Measurements from ENCODE around the gene SECISBP2. TPM values are rescaled to one million over a fixed set of nuclear protein-coding genes. Genes with fewer than 3 reads are reported as not detected.

The SECISBP2 gene
- total RNA-seq, 1 donor from 2014 or later = 32.3 TPM

DNA sequence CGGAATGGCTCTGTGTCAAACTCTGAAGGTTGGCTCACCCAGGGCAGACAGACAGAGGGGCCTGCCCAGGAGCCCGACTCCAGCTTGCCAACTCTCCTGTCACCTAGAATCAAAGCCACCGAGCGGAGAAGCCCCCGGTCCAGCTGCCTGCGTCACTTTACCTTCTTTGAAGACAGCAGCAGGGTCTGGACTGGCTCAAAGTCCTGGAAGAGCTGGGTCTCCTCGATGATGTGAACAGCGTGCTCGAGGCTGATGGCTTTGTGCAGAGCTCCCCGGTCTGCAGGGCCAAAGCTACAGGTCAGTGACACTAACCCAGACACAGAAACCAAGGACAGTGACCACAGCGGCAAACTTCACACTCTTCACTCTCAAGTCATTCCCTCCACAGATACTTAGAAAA is 67.9 kb downstream of the SECISBP2 start:
- H3K4me3 ChIP-seq (ENCODE audit: low read depth, low read length) = no peak overlapping the region
- DNase-seq (ENCODE audit: low read depth) = no peak
- TF ChIP-seq, protein P1, sequence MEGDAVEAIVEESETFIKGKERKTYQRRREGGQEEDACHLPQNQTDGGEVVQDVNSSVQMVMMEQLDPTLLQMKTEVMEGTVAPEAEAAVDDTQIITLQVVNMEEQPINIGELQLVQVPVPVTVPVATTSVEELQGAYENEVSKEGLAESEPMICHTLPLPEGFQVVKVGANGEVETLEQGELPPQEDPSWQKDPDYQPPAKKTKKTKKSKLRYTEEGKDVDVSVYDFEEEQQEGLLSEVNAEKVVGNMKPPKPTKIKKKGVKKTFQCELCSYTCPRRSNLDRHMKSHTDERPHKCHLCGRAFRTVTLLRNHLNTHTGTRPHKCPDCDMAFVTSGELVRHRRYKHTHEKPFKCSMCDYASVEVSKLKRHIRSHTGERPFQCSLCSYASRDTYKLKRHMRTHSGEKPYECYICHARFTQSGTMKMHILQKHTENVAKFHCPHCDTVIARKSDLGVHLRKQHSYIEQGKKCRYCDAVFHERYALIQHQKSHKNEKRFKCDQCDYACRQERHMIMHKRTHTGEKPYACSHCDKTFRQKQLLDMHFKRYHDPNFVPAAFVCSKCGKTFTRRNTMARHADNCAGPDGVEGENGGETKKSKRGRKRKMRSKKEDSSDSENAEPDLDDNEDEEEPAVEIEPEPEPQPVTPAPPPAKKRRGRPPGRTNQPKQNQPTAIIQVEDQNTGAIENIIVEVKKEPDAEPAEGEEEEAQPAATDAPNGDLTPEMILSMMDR (conservative IDR thresholded peaks at IDR 0.05; ENCODE audit: low read depth, low read length) = no peak

DNA sequence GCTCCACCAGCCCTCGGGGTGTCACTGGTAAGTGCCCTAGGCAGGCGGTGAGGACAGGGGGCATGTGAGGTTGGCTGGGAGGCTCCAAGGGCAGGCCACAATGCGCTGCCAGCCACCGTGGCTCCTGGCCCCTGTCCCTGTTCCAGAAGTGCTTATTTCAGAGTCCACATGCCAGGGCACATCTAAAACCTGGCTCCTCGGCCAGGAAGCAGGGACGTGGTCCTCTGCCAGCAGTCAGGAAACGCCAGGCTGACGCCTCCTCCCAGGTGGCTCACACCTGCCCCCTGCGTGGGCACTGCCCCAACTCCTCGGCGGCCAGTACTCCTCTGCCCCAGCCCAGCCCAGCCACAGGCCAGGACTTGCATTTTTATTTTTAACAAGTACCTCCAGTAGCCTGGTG is 68.5 kb downstream of the SECISBP2 start:
- no peak for DNase-seq (ENCODE audit: low read depth)
- TF ChIP-seq, protein P1 (conservative IDR thresholded peaks at IDR 0.05; ENCODE audit: low read depth, low read length) = no peak
- H3K4me3 ChIP-seq (ENCODE audit: low read depth, low read length) = no peak overlapping the region

DNA sequence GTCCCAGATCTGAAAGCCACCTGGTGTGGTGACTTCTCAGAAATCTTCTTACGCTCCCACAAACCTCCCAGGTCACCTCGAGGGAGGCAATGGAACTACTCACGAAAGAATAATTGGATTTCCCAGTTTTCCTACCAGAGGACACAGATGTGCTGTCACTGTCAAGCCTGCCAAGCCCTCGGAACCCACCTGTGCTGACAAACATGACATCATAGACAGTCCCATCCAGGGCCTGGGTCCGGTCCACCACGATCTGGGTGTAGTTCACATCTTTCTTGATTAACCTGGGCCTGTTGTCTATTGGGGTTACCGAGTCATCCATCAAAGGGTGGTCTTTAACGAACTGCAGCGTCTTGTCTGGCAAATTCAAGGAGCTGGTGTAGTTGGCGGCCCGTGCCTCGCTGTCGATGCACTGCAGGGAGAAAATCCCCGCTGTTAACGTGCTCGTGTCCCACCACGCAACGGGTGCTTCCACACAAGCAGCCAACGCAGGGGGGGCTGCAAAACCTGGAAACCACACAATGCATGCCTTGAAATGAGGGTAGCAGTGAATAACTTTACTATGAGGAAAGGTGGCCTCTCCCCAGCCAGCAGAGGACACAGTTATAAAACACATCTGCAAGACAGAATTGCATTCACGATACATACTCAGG is 69.0 kb downstream of the SECISBP2 start:
- DNase-seq (ENCODE audit: low read depth) = no peak
- TF ChIP-seq, protein P1 (conservative IDR thresholded peaks at IDR 0.05; ENCODE audit: low read depth, low read length) = no peak
- H3K4me3 ChIP-seq (ENCODE audit: low read depth, low read length) = no peak overlapping the region

DNA sequence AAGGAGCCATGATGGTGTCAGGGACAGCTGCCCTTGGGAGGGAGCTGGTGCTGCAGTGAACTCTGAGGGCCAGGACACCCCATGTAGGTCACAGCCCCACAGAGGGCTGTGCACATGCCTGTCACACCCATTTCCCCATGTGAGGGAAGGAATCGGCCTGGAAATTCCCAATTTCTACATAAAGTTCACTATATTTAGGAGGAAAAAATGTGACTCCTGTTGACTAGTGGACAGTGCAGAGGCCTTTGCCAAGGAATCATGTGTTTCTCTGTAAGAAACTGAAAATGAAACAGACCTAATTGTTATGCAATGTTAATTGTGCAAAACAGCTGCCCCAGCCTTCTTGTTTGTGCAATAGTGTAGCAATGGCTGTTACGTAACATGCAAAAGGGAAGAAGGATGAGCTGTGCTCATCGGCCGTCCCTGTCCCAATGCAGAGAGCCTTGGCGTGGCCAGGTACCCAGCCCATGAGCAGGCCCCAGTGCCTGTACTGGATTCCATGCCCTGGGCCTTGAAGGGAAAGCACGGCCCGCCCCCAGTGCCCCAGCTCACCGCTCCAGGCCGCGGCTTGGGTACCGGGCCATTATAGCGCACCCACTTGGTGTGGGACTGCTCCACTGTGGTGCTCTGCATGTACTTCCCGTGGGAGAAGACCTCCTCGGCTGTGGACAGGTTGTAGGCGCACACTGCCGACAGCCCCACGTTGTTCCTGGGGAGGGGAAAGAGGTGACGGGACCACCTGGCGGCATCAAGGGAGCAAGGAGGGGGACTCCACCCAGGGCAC is 70.0 kb downstream of the SECISBP2 start:
- peak; percentile 74 for DNase-seq (ENCODE audit: low read depth)
- TF ChIP-seq, protein P1 (conservative IDR thresholded peaks at IDR 0.05; ENCODE audit: low read depth, low read length) = no peak
- no peak overlapping the region for H3K4me3 ChIP-seq (ENCODE audit: low read depth, low read length)

DNA sequence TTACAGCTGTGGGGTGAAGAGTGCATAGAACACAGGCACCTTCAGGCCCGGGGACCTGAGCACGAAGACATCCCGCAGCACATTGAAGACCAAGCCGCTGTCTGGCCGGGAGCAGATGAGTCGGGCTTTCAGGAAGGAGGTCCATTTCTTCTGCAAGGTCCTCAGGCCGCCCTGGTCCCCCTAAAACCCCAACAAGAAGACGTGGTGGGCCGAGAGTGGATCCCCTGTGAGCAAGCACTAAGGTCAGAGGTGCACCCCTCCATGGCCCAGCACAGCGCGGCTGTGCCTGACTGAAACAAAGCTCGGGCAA is 70.5 kb downstream of the SECISBP2 start:
- no peak overlapping the region for H3K4me3 ChIP-seq (ENCODE audit: low read depth, low read length)
- TF ChIP-seq, protein P1 (conservative IDR thresholded peaks at IDR 0.05; ENCODE audit: low read depth, low read length) = no peak
- no peak for DNase-seq (ENCODE audit: low read depth)

DNA sequence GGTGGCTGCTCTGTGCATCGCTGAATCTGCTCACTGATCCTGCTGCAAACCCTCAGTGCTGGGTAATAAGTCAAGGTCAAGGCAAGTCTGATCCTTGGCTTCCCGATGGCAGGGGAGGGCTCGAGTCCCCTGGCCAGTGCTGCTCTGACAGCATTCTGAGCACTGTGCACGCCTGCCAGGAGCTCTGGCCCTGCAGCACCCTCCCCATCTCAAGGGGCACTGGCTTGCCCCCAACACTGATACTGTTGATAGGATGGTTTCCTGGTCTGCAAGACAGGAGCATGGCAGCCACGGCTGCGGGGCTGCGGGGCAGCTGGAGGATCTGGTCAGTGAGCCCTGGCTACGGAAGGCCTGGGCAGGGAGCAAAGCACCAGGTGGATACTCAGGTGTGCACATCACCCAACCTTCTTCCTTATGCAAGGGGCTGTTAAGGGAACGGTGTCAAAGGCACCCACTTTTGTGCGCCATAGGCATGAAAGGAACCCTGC is 71.8 kb downstream of the SECISBP2 start:
- DNase-seq (ENCODE audit: low read depth) = no peak
- TF ChIP-seq, protein P1 (conservative IDR thresholded peaks at IDR 0.05; ENCODE audit: low read depth, low read length) = no peak
- H3K4me3 ChIP-seq (ENCODE audit: low read depth, low read length) = no peak overlapping the region
